GM12891 (cell line): ENCODE measurements around the gene C11orf21.

Source experiments
- POLR2A ChIP-seq: IDR thresholded peaks from 2 replicates; pipeline ENCODE4 v1.6.1; 2011; ENCODE audit warnings: low read depth, low read length, control low read depth
- POLR2AphosphoS5 ChIP-seq: IDR thresholded peaks from 2 replicates; pipeline ENCODE4 v1.6.1; 2011; ENCODE audit warnings: low read depth, low read length, control low read depth

- TF ChIP-seq POLR2A, result no peak
- no peak for TF ChIP-seq POLR2AphosphoS5
These were observed 13.0 kb upstream of the C11orf21 start for GRCh38 chr11:2314525-2315394.
